Adrenal gland (tissue), 5 donors: ENCODE results near the gene MNAT1.

Experiments used
- POLR2A ChIP-seq, 2 donors: fragments of 450-650 bp; IDR thresholded peaks; one replicate each; pipeline ENCODE4 v1.6.1; 2017; ENCODE audit warnings: antibody characterized with exemption in 2 of 2, mild to moderate bottlenecking in 2 of 2, moderate library complexity in 1 of 2
- TF ChIP-seq, protein P1 (sequence below), 6 experiments: fragments of 450-650 bp in 4 of 6; fragments of 200-600 bp in 2 of 6; sonication (generic) in 1 of 6; IDR thresholded peaks; 1 replicate in 5 of 6; 2 replicates in 1 of 6; pipeline versions ENCODE4 v1.5.1 to v1.8.0; 2016 to 2021; ENCODE audit warnings: antibody characterized with exemption in 6 of 6, mild to moderate bottlenecking in 2 of 6, moderate library complexity in 1 of 6
- donor health status: DM: no; HTN: no; CAD: no.

DNA sequence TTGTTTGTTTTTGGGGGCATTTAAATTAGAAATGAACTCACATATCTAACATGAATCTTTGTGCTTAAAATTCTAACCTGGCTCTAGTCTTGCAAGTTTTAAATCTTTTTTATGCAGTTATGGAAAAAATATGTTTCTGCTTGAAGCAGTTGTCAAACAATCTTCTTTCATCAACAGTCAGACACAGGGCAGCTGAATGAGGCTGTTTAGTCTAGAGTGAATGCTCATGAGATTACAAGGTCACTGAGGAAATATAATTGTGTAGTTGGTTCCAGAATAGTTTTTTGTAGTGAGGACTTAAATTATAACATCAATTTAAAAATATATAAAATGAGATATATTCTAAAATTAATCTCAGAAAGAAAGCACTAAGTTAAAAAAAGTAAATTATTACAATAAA is 169.8 kb downstream of the MNAT1 start:
- TF ChIP-seq, protein P1, sequence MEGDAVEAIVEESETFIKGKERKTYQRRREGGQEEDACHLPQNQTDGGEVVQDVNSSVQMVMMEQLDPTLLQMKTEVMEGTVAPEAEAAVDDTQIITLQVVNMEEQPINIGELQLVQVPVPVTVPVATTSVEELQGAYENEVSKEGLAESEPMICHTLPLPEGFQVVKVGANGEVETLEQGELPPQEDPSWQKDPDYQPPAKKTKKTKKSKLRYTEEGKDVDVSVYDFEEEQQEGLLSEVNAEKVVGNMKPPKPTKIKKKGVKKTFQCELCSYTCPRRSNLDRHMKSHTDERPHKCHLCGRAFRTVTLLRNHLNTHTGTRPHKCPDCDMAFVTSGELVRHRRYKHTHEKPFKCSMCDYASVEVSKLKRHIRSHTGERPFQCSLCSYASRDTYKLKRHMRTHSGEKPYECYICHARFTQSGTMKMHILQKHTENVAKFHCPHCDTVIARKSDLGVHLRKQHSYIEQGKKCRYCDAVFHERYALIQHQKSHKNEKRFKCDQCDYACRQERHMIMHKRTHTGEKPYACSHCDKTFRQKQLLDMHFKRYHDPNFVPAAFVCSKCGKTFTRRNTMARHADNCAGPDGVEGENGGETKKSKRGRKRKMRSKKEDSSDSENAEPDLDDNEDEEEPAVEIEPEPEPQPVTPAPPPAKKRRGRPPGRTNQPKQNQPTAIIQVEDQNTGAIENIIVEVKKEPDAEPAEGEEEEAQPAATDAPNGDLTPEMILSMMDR (IDR thresholded peaks at IDR 0.05): no peak
- TF ChIP-seq POLR2A (IDR thresholded peaks at IDR 0.05): no peak
